HuH-7.5 (cell line): ENCODE measurements around the gene SH3GL3.

Experiments used
- DNase-seq: peaks from one replicate; pipeline ENCODE4 v3.0.0; 2011; ENCODE audit warnings: low spot score

SH3GL3 gene

GRCh38 chr15:83510001-83510400 lies 62.9 kb downstream of the SH3GL3 start:
- DNase-seq: no peak

GRCh38 chr15:83512459-83512858 lies 65.3 kb downstream of the SH3GL3 start:
- DNase-seq: no peak

- DNase-seq: no peak
Observed at GRCh38 chr15:83514584-83514983, 67.4 kb downstream of the SH3GL3 start.

- DNase-seq: no peak
Observed at GRCh38 chr15:83515164-83515563, 68.0 kb downstream of the SH3GL3 start.

- DNase-seq: no peak
Observed at GRCh38 chr15:83516935-83517334, 69.8 kb downstream of the SH3GL3 start.

- no peak for DNase-seq
Observed at GRCh38 chr15:83526319-83526718, 79.2 kb downstream of the SH3GL3 start.

- DNase-seq: no peak
Observed at GRCh38 chr15:83533410-83533962, 86.3 kb downstream of the SH3GL3 start.

- DNase-seq: no peak
Observed at GRCh38 chr15:83537606-83538005, 90.5 kb downstream of the SH3GL3 start.

GRCh38 chr15:83538682-83539081 lies 91.5 kb downstream of the SH3GL3 start:
- DNase-seq: no peak

GRCh38 chr15:83545804-83546511 lies 98.8 kb downstream of the SH3GL3 start:
- no peak for DNase-seq

GRCh38 chr15:83546512-83546888 lies 99.4 kb downstream of the SH3GL3 start:
- no peak for DNase-seq

- DNase-seq: no peak
Observed at GRCh38 chr15:83547168-83547567, 100.0 kb downstream of the SH3GL3 start.

GRCh38 chr15:83549623-83550022 lies 102.5 kb downstream of the SH3GL3 start:
- DNase-seq: no peak

GRCh38 chr15:83554558-83554957 lies 107.4 kb downstream of the SH3GL3 start:
- DNase-seq: no peak

GRCh38 chr15:83555383-83555782 lies 108.2 kb downstream of the SH3GL3 start:
- no peak for DNase-seq

GRCh38 chr15:83556068-83556467 lies 108.9 kb downstream of the SH3GL3 start:
- no peak for DNase-seq

GRCh38 chr15:83556754-83557153 lies 109.6 kb downstream of the SH3GL3 start:
- no peak for DNase-seq

GRCh38 chr15:83558146-83558545 lies 111.0 kb downstream of the SH3GL3 start:
- no peak for DNase-seq

- DNase-seq: peak; percentile 46
Observed at GRCh38 chr15:83559310-83559966, 112.3 kb downstream of the SH3GL3 start.

GRCh38 chr15:83561661-83562060 lies 114.5 kb downstream of the SH3GL3 start:
- no peak for DNase-seq

GRCh38 chr15:83565138-83565537 lies 118.0 kb downstream of the SH3GL3 start:
- no peak for DNase-seq

- DNase-seq: peak; percentile 40
Observed at GRCh38 chr15:83565553-83566159, 118.5 kb downstream of the SH3GL3 start.

- no peak for DNase-seq
Observed at GRCh38 chr15:83567318-83567717, 120.2 kb downstream of the SH3GL3 start.
